Liver (tissue), 9 donors: Measurements from ENCODE around the gene MIEF2. TPM values are rescaled to one million over a fixed set of nuclear protein-coding genes. Genes with fewer than 3 reads are reported as not detected.

Source experiments
- DNase-seq: peaks from one replicate; pipeline ENCODE4 v3.0.0-alpha.2; 2017; ENCODE audit warnings: low spot score
- H3K27ac ChIP-seq, 2 donors: one replicate each; pipeline ENCODE4 v1.7.0; 2013; ENCODE audit warnings: inconsistent platforms in 2 of 2, low read length in 2 of 2, control low read depth in 1 of 2, low read depth in 1 of 2, mild to moderate bottlenecking in 1 of 2
- H3K27me3 ChIP-seq, 4 donors: one replicate each; pipeline versions ENCODE4 v1.6.1 to v1.7.0; 2013; ENCODE audit warnings: low read length in 3 of 4, inconsistent platforms in 1 of 4, mild to moderate bottlenecking in 1 of 4, moderate library complexity in 1 of 4; ENCODE audit not compliant: control insufficient read depth in 4 of 4, insufficient read depth in 4 of 4
- H3K36me3 ChIP-seq, 4 donors: one replicate each; pipeline versions ENCODE4 v1.6.1 to v1.7.0; 2013; ENCODE audit warnings: low read length in 3 of 4, mild to moderate bottlenecking in 3 of 4, low read depth in 1 of 4, moderate library complexity in 1 of 4; ENCODE audit not compliant: control insufficient read depth in 4 of 4, insufficient read depth in 3 of 4
- H3K4me1 ChIP-seq, 4 donors: one replicate each; pipeline versions ENCODE4 v1.6.1 to v1.7.0; 2013; ENCODE audit warnings: low read length in 3 of 4, mild to moderate bottlenecking in 3 of 4, moderate library complexity in 1 of 4; ENCODE audit not compliant: control insufficient read depth in 4 of 4, insufficient read depth in 4 of 4
- H3K4me3 ChIP-seq, 3 donors: one replicate each; pipeline versions ENCODE4 v1.6.1 to v1.7.0; 2013; ENCODE audit warnings: low read length in 3 of 3, control low read depth in 1 of 3, low read depth in 1 of 3, mild to moderate bottlenecking in 1 of 3
- H3K9ac ChIP-seq, 2 donors: one replicate each; pipeline ENCODE4 v1.7.0; 2013; ENCODE audit warnings: low read length in 2 of 2, mild to moderate bottlenecking in 2 of 2, moderate library complexity in 2 of 2, control low read depth in 1 of 2, low read depth in 1 of 2
- H3K9me3 ChIP-seq, 4 donors: one replicate each; pipeline versions ENCODE4 v1.6.1 to v1.7.0; 2013; ENCODE audit warnings: low read length in 3 of 4; ENCODE audit not compliant: control insufficient read depth in 4 of 4
- ATF3 ChIP-seq: IDR thresholded peaks from 2 replicates; pipeline ENCODE4 v1.6.1; 2016; ENCODE audit warnings: antibody characterized with exemption
- FOXA1 ChIP-seq: IDR thresholded peaks from 2 replicates; pipeline ENCODE4 v1.6.1; 2016; ENCODE audit warnings: antibody characterized with exemption
- FOXA2 ChIP-seq: IDR thresholded peaks from 2 replicates; pipeline ENCODE4 v1.6.1; 2016; ENCODE audit warnings: antibody characterized with exemption
- GABPA ChIP-seq, 2 donors: IDR thresholded peaks in 1 of 2; conservative IDR thresholded peaks in 1 of 2; 2 replicates each; pipeline ENCODE4 v1.6.1; 2016; ENCODE audit warnings: antibody characterized with exemption in 2 of 2, mild to moderate bottlenecking in 1 of 2, moderate library complexity in 1 of 2
- HNF4A ChIP-seq, 2 donors: conservative IDR thresholded peaks; 2 replicates each; pipeline ENCODE4 v1.6.1; 2016; ENCODE audit warnings: antibody characterized with exemption in 2 of 2, mild to moderate bottlenecking in 2 of 2
- HNF4G ChIP-seq: IDR thresholded peaks from 2 replicates; pipeline ENCODE4 v1.6.1; 2016; ENCODE audit warnings: antibody characterized with exemption
- JUND ChIP-seq, 2 donors: IDR thresholded peaks; 2 replicates each; pipeline ENCODE4 v1.6.1; 2016; ENCODE audit warnings: antibody characterized with exemption in 2 of 2
- NR2F2 ChIP-seq: IDR thresholded peaks from 2 replicates; pipeline ENCODE4 v1.6.1; 2016; ENCODE audit warnings: antibody characterized with exemption
- RAD21 ChIP-seq, 2 donors: IDR thresholded peaks; 2 replicates each; pipeline ENCODE4 v1.6.1; 2016; ENCODE audit warnings: antibody characterized with exemption in 2 of 2, mild to moderate bottlenecking in 2 of 2
- RXRA ChIP-seq, 2 donors: IDR thresholded peaks; 2 replicates each; pipeline ENCODE4 v1.6.1; 2017 to 2018; ENCODE audit warnings: antibody characterized with exemption in 2 of 2, mild to moderate bottlenecking in 1 of 2
- SP1 ChIP-seq: IDR thresholded peaks from 2 replicates; pipeline ENCODE4 v1.6.1; 2018; ENCODE audit warnings: antibody characterized with exemption, mild to moderate bottlenecking
- TAF1 ChIP-seq: conservative IDR thresholded peaks from 2 replicates; pipeline ENCODE4 v1.6.1; 2016; ENCODE audit warnings: antibody characterized with exemption, mild to moderate bottlenecking
- YY1 ChIP-seq: IDR thresholded peaks from 2 replicates; pipeline ENCODE4 v1.6.1; 2016; ENCODE audit warnings: antibody characterized with exemption, mild to moderate bottlenecking
- WGBS: extraction: QIAGEN DNeasy Blood & Tissue Kit; methylation state at CpG from one replicate; pipeline ENCODE4 v1.1.7; 2013; 5-methylcytosine and 5-hydroxymethylcytosine counted together
- polyA plus RNA-seq, 2 donors: library from polyadenylated mRNA; stranded (reverse) in 1 of 2; unstranded in 1 of 2; fragments of 200-250 nt in 1 of 2; fragments of >200 nt in 1 of 2; fragmentation: Nextera tagmentation in 1 of 2; extraction: Ambion mirVana in 1 of 2; gene quantifications; one replicate each; pipeline versions ENCODE4 v1.2.1 to v1.2.3, GENCODE V29; 2013 to 2015
- total RNA-seq, 2 donors: library from RNA; depleted of rRNA; stranded (reverse); fragments of >200 nt; gene quantifications; one replicate each; pipeline ENCODE4 v1.2.3, GENCODE V29; 2014
- TF ChIP-seq, protein P1 (sequence below): fragments of 150-350 bp; IDR thresholded peaks from 2 replicates; pipeline ENCODE4 v1.5.1; 2017; ENCODE audit warnings: improper control_type of control experiment, low read depth, low read length; ENCODE audit not compliant: missing input control
- TF ChIP-seq, protein P2 (sequence below): IDR thresholded peaks from 2 replicates; pipeline ENCODE4 v1.6.1; 2016; ENCODE audit warnings: antibody characterized with exemption
- TF ChIP-seq, protein P3 (sequence below): IDR thresholded peaks from 2 replicates; pipeline ENCODE4 v1.6.1; 2016; ENCODE audit warnings: antibody characterized with exemption
- donor health status: healthy.
- donor health status: healthy.
- donor health status: healthy.
- donor health status: healthy.
- donor health status: healthy.

MIEF2 gene
- total and polyA plus RNA-seq, 4 donors, result 4.1 to 11.1 (median 6.6) TPM

DNA sequence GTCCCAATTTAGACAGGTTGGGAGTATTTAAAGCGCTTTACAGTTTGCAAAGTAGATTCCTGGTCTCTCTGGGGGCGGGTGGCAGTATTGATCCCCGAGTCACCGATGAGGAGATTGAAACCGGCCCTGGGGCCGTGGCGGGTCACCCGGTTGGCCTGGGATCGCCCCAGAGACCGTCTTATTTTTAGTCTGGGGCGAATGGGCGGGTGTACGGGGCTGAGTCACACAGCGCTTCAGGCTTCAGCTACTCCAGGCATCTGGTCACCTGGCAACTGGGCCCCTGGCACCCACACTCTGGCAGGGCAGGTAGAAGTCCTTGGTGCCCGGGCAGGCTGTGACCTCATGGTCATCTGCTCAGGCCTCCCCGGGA lies 669 bp downstream of the MIEF2 start:
- peak overlapping the region; percentile 84 to 85 for H3K27ac ChIP-seq
- H3K4me1 ChIP-seq, result peaks cover 24 to 46% (median 33%) of the 10 kb centered on the region in 4 donors
- H3K9ac ChIP-seq, result peak overlapping the region; percentile 60 to 69
- no peak for DNase-seq
- H3K4me3 ChIP-seq, result peak overlapping the region; percentile 80 to 83 (median 82)
- H3K27me3 ChIP-seq, result no peaks in the 10 kb centered on the region
- WGBS, result under 1% methylated on average over 16 of the region's 16 CpGs
- H3K36me3 ChIP-seq, result peaks cover 7 to 20% (median 13%) of the 10 kb centered on the region in 4 donors
- peak; percentile 16 to 39 for TF ChIP-seq RXRA (IDR thresholded peaks at IDR 0.05)
- TF ChIP-seq YY1, result no peak
- no peak for TF ChIP-seq RAD21 (IDR thresholded peaks at IDR 0.05)
- peak; percentile 9 to 24 for TF ChIP-seq HNF4A (conservative IDR thresholded peaks at IDR 0.05)
- no peaks in the 10 kb centered on the region for H3K9me3 ChIP-seq

DNA sequence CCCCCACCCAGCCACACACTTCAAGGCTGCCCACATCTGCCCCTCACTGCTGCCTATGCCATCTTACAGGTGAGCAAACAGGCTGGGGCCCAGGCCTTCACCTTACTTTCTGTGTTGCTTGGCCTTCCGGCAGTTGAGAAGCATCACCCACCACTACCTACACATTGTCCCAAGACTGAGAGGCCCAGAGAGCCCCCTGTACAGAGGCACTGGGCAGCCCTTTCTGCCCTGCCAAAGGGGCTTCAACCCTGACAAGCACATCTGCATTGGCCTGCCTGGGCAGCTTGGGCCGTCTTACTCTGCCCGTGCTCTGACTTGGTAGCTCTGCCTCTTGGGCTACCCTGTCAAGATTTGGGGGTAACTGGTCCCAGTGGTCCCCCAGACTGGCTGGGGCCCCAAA lies 1.2 kb downstream of the MIEF2 start:
- WGBS, result 91% methylated on average over 3 of the region's 3 CpGs
- Histone ChIP-seq H3K4me1 (peaks cover 24 to 42% (median 31%) of the 10 kb centered on the region in 4 donors), H3K36me3 (peaks cover 6 to 20% (median 12%) of the 10 kb centered on the region in 4 donors), H3K9ac (peak overlapping the region in 1 of 2 donors; percentile 39), H3K27ac (peak overlapping the region; percentile 84 to 85), H3K27me3 (no peaks in the 10 kb centered on the region), H3K9me3 (no peaks in the 10 kb centered on the region), H3K4me3 (peak overlapping the region in 1 of 3 donors; percentile 80)
- TF ChIP-seq SP1, result no peak
- TF ChIP-seq TAF1, result no peak
- no peak for TF ChIP-seq YY1
- TF ChIP-seq, protein P1, sequence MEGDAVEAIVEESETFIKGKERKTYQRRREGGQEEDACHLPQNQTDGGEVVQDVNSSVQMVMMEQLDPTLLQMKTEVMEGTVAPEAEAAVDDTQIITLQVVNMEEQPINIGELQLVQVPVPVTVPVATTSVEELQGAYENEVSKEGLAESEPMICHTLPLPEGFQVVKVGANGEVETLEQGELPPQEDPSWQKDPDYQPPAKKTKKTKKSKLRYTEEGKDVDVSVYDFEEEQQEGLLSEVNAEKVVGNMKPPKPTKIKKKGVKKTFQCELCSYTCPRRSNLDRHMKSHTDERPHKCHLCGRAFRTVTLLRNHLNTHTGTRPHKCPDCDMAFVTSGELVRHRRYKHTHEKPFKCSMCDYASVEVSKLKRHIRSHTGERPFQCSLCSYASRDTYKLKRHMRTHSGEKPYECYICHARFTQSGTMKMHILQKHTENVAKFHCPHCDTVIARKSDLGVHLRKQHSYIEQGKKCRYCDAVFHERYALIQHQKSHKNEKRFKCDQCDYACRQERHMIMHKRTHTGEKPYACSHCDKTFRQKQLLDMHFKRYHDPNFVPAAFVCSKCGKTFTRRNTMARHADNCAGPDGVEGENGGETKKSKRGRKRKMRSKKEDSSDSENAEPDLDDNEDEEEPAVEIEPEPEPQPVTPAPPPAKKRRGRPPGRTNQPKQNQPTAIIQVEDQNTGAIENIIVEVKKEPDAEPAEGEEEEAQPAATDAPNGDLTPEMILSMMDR, result no peak
- TF ChIP-seq, protein P2, sequence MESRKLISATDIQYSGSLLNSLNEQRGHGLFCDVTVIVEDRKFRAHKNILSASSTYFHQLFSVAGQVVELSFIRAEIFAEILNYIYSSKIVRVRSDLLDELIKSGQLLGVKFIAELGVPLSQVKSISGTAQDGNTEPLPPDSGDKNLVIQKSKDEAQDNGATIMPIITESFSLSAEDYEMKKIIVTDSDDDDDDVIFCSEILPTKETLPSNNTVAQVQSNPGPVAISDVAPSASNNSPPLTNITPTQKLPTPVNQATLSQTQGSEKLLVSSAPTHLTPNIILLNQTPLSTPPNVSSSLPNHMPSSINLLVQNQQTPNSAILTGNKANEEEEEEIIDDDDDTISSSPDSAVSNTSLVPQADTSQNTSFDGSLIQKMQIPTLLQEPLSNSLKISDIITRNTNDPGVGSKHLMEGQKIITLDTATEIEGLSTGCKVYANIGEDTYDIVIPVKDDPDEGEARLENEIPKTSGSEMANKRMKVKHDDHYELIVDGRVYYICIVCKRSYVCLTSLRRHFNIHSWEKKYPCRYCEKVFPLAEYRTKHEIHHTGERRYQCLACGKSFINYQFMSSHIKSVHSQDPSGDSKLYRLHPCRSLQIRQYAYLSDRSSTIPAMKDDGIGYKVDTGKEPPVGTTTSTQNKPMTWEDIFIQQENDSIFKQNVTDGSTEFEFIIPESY, result no peak
- TF ChIP-seq JUND (IDR thresholded peaks at IDR 0.05), result no peak
- TF ChIP-seq NR2F2, result no peak
- TF ChIP-seq GABPA (IDR thresholded peaks at IDR 0.05 in 1 of 2, conservative IDR thresholded peaks at IDR 0.05 in 1 of 2), result no peak
- TF ChIP-seq ATF3, result no peak
- TF ChIP-seq, protein P3, sequence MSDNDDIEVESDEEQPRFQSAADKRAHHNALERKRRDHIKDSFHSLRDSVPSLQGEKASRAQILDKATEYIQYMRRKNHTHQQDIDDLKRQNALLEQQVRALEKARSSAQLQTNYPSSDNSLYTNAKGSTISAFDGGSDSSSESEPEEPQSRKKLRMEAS, result no peak
- no peak for TF ChIP-seq FOXA2
- TF ChIP-seq HNF4G, result no peak
- no peak for TF ChIP-seq RAD21 (IDR thresholded peaks at IDR 0.05)
- no peak for TF ChIP-seq FOXA1
- DNase-seq, result no peak

GRCh38 chr17:18262111-18262510 lies 1.6 kb downstream of the MIEF2 start:
- Histone ChIP-seq H3K27ac (no peak overlapping the region), H3K4me1 (peaks cover 21 to 38% (median 29%) of the 10 kb centered on the region in 4 donors), H3K27me3 (no peaks in the 10 kb centered on the region), H3K9me3 (no peaks in the 10 kb centered on the region), H3K9ac (no peak overlapping the region), H3K36me3 (peaks cover 4 to 20% (median 12%) of the 10 kb centered on the region in 4 donors), H3K4me3 (no peak overlapping the region)
- no peak for TF ChIP-seq SP1
- TF ChIP-seq FOXA2, result no peak
- TF ChIP-seq YY1, result no peak
- TF ChIP-seq, protein P2, result no peak
- no peak for TF ChIP-seq TAF1
- TF ChIP-seq JUND (IDR thresholded peaks at IDR 0.05), result no peak
- TF ChIP-seq, protein P3, result no peak
- TF ChIP-seq ATF3, result no peak
- DNase-seq, result no peak
- WGBS, result 91% methylated on average over 2 of the region's 2 CpGs
